HG03469 (cell line): ENCODE data around the gene EXD3.
"Not testable (repeated sequence)": the region's sequence is repeated elsewhere in the genome, so short reads cannot be mapped to it uniquely, and the experiment has no call there.

ENCODE experiments used
- ATAC-seq: cut with Tn5 transposase; IDR thresholded peaks from one replicate; pipeline ENCODE4 v1.9.1; 2021; ENCODE audit warnings: mild to moderate bottlenecking, moderate library complexity, moderate number of reproducible peaks; ENCODE audit not compliant: unreplicated experiment

EXD3 gene

GRCh38 chr9:137397675-137398423 lies 25.1 kb downstream of the EXD3 start:
- no peak for ATAC-seq

GRCh38 chr9:137396634-137397367 lies 26.2 kb downstream of the EXD3 start:
- no peak for ATAC-seq

- no peak for ATAC-seq
Observed at GRCh38 chr9:137396227-137396626, 26.7 kb downstream of the EXD3 start.

GRCh38 chr9:137395666-137396010 lies 27.3 kb downstream of the EXD3 start:
- no peak for ATAC-seq

DNA sequence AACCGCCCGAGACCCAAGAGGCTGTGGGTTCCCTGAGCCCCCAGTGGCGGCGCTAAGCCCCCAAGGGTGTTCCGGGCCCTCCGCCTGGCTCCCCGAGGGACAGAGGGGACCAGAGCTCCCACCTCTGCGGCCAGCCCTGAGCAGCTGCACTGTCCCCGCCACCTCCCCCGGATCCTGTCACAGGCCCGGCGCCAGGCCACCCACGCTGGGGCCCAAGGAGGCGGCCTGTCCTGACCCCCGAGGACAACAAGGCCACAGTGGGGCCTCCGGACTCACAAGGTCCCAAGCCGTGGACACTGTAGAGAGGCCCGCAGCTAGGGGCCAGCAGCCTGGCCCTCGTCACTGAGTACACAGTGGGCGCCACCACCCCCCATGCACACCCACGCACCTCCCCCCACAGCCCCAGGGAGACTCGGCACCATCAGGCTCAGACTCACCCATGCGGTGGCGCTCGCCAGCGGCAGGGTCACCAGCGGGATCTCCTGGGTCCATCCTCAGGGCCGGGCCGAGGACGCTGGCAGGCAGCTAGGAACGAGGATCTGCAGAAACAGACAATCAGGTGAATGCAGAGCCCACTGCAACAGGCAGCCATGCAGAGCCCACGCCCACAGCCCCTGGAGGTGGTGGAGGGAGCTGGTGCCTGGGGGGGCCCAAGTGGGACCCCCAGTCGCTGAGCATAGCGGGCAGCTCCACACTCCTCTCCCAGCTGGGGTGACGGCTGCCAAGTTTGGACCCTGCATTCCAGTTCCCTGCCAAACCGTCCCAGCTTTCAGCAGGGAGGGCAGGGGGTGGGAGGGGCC lies 27.9 kb downstream of the EXD3 start:
- ATAC-seq = no peak

DNA sequence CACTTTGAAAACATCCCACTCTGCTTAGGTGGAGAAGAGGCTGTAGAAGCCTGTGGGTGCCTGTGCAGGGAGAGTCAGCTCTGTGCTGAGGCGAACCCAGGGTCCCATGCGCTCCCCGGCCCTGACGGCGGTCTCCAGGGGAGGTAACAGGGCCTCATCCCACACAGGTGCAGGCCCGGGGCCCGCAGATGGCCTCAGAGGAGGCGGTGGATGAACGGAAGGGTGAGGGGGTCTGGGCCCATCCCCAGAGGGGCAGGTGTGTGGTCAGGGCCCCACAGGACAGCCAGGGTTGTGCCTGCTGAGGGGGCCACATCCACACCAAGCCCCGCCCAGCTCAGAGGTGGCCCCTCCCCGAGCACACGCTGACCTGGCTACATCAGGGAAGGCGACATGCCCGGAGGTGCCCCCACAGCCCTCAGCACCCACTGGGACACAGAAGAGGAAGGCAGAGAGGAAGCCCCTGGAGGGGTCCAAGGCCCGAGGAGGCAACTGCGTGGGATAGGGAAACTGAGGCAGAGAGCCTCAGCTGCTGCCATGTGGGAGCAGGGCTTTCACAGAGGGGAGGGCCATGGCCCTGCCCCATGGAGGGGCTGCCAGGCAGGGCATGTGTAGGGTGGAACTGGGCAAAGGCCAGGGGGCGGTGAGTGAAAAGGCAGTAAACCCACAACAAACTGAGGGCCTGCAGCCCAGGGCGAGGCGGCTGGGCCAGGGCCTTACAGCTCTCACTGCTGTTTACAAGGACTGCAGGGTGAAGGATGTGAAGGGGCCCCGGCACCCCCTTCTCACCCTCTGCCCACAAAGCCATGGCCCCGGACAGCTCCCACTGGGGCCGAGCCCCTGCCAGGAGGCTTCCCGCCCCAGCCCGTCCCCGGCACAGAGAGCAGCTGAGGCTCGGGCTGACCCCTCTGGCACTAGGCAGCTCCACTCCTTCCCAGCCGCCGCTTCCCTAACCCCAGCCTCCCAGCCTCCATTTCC lies 29.5 kb downstream of the EXD3 start:
- ATAC-seq = no peak

DNA sequence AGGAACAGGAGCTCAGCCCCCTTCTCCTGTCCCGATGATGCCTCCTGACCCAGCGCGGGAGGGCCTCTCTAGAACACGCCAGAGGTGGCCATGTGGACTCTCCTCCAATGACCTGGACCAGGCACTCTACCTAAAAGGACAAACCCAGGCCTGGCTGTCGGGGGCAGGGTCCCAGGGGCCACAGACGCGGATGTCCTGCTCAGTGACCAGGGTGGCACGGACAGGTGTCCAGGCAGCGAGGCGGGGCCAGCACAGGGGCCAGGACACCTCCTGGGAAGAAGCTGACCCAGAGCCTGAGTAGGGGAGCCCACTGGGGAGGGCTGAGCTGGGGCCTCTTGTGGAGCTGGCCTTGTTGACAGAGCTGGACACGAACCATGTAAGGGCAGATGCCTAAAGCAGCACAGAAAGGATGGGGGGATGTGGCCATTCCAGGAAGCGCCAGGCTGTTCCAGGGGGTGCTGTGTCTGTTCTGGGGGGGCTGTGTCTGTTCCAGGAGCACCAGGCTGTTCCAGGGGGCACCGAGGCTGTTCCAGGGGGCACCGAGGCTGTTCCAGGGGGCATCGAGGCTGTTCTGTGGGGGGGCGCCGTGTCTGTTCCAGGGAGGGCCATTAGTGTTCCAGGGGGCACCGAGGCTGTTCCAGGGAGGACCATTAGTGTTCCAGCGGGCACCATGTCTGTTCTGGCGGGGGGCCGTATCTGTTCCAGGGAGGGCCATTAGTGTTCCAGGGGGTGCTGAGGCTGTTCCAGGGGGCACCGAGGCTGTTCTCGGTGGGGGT lies 30.5 kb downstream of the EXD3 start:
- ATAC-seq = no peak

GRCh38 chr9:137391411-137391754 lies 31.6 kb downstream of the EXD3 start:
- no peak for ATAC-seq

DNA sequence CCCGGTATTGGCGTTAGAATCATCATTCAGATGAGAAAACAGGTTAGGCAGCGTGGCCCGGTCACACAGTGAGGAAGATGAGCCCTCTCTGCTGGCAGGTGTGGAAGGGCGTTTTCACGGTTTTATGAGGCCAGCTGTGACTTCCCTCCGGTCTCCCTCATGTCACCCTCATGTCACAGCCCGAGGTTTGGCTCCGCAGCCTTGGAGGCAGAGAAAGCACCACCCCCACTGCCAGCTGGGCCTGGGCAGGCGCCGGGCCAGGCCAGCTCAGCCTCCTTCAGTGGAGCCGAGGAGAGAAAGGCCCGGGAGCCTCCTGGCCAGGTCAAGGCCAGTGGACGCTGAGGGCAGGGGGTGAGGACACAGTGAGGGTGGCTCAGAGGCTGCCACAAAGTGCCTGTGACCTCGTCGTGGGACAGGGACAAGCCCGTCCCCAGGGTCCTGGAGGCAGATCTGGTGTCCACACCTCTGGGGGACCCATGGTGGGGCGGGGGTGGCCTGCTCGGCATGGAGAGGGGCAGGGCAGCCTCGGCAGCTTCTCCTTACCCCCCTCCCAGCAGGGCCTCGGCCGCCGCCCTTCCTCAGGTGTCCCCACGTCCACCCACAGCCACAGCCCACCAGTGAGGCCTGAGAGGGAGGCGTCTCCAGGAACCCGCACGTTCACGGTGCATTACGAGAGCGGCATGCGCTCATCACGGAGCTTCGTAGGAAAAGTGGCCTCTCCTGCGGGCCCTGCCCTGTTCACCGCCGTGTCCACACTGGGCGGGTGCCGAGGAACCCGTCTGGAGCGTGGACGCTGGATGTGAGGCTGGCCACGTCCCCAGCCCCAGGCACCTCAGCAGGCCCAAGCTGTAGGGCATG lies 32.2 kb downstream of the EXD3 start:
- no peak for ATAC-seq

GRCh38 chr9:137389428-137389746 lies 33.6 kb downstream of the EXD3 start:
- ATAC-seq = no peak

- ATAC-seq = no peak
Observed at GRCh38 chr9:137388589-137389427, 34.2 kb downstream of the EXD3 start.

DNA sequence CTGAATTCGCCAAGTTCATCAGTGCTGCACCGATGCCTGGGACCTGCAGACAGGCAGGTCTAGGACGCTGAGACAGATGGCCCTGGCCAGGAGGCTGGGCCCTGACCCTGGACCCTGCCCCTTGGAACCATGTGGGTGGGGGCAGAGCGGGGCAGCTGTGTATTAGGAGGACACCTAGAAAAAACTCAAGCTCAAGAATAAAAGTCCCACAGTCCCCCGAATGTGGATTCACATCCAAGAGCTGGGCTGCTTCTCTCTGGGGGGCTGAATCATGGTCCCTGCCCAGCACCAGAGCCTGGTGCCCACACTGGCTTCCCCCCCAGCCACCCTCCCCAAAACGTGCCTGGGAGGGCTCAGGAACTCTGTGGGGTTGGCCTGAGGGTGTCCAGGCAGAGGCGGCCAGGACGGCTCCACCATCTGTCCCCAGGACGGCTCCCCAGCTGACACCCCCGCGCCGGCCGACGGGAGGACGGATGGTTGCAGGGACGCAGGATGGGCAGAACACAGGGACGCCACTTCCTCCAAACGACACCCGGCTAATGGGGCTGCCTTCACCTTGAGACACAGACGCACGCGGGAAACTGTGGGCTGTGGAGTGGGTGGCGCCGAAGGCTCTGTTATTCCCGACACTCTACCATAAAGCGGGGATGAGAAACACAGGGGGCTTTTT lies 34.9 kb downstream of the EXD3 start:
- ATAC-seq = no peak

GRCh38 chr9:137387114-137387890 lies 35.7 kb downstream of the EXD3 start:
- no peak for ATAC-seq

GRCh38 chr9:137386507-137387113 lies 36.4 kb downstream of the EXD3 start:
- not testable (repeated sequence) for ATAC-seq

- no peak for ATAC-seq
Observed at GRCh38 chr9:137385061-137385655, 37.8 kb downstream of the EXD3 start.
